ENCODE measurements around the gene SLC13A3.
A peak's percentile ranks its signal among the peaks of the same experiment; 100 is the strongest.
"Not testable (repeated sequence)": the region's sequence is repeated elsewhere in the genome, so short reads cannot be mapped to it uniquely, and the experiment has no call there.

SLC13A3 gene

DNA sequence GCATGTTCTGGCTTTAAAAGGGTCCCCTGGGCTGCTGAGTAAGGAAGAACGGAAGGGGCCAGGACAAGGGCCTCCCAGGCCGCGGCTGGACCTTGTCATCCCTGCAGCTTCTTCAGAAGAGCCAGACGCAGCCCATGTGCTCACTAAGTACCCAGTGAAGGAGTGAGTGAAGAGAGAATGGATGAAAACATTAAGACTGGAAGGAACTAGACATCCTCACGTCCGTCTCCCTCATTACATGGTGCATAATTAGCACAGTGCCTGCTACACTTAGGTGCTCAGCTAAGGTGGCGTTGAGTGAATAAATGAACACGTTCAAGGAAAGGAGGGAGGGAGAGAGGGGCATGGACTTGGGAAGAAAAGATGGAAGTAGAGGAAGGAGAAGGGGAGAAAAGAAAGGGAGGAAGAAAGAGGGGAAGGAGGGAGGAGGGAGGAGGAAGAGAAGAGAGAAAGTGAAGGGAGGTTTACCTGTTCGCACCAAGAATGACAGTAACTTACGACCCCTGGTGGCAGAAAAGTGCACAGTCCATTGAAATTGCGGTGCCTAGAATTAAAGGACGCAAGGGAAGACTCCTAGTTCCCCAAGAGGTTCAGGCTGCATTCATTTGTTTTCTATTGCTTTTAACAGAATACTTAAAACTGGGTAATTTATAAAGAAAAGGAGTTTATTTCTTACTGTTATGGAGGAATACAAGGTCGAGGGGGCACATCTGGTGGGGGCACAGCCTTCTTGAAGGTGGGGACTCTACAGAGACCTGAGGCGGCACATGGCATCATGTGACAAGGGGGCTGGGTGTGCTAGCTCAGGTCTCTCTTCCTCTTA lies 30.0 kb upstream of the SLC13A3 start:
- DNase-seq (ENCODE audit: low read depth in 2 of 2), result peak; percentile 24 to 25

DNA sequence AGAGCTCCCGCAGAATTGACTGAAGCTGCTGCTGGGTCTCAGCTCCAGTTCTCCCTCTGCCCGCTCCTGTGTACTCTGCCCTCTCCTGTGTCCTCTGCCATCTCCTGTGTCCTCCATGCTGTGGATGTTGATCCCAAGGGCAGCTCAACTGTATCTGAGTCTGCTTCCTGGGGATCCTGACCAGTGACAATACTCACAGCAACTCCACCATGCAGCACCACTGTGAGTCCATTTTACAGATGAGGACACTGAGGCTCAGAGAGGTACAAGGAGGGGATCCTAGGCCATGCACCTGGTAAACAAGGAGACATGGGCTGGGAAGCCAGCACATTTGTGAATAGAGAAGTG lies 29.4 kb upstream of the SLC13A3 start:
- DNase-seq (ENCODE audit: low read depth in 2 of 2), result no peak

DNA sequence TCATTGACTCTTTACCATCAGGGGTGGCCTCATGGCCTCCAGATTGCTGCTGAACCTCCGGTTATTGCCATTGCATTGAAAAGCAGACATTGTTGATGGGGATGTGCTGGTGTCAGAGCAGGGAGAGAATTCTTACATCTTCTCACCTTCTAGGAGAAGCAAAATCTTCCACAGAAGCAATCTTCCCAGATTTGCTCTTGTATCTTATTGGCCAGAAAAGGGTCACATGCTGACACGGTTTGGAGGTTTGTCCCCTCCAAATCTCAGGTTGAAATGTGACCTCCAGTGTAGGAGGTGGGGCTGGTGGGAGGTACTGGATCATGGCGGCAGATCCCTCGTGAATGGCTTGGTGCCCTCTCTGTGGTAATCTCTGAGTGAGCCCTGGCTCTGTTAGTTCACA lies 27.3 kb upstream of the SLC13A3 start:
- no peak for DNase-seq (ENCODE audit: low read depth in 2 of 2)

DNA sequence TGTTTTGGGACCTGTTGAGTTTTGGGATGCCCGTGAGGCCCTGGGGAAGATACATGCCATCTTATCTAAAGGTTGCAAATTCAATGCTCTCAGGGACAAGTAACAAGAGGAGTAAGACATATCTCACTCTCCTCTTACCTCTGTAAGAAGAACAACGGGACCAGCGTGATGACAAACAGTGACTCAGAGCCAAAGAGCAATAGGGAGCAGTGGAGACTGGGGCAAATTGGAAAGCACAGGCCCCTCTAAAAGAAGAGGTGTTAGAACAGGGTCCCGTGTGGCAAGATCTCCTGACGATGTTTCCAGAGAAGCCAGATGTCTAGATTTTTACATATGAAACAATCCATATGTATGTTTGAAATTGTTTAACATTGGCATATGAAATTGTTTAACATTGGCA lies 26.3 kb upstream of the SLC13A3 start:
- DNase-seq (ENCODE audit: low read depth in 2 of 2), result no peak

DNA sequence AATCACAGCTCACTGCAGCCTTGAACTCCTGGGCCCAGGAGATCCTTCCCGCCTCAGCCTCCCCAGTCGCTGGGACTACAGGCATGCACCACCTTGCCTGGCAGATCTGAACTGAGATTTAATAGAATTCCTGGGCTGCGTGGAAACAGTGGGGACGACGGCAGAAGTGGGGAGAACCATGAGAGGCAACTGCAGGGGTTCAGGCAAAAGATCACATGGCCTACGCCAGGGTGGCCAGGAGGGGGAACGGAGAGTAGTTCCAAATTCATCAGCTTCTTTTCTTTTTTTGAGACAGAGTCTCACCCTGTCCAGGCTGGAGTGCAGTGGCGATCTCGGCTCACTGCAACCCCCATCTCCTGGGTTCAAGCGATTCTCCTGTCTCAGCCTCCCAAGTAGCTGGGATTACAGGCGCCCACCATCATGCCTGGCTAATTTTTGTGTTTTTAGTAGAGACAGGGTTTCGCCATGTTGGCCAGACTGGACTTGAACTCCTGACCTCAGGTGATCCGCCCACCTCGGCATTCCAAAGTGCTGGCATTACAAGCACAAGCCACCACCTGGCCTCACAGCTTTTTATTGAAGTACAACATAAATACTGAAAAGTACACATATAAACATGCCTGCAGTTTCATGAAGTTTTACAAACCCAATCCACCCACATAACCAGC lies 25.5 kb upstream of the SLC13A3 start:
- not testable (repeated sequence) for DNase-seq (ENCODE audit: low read depth in 2 of 2)

DNA sequence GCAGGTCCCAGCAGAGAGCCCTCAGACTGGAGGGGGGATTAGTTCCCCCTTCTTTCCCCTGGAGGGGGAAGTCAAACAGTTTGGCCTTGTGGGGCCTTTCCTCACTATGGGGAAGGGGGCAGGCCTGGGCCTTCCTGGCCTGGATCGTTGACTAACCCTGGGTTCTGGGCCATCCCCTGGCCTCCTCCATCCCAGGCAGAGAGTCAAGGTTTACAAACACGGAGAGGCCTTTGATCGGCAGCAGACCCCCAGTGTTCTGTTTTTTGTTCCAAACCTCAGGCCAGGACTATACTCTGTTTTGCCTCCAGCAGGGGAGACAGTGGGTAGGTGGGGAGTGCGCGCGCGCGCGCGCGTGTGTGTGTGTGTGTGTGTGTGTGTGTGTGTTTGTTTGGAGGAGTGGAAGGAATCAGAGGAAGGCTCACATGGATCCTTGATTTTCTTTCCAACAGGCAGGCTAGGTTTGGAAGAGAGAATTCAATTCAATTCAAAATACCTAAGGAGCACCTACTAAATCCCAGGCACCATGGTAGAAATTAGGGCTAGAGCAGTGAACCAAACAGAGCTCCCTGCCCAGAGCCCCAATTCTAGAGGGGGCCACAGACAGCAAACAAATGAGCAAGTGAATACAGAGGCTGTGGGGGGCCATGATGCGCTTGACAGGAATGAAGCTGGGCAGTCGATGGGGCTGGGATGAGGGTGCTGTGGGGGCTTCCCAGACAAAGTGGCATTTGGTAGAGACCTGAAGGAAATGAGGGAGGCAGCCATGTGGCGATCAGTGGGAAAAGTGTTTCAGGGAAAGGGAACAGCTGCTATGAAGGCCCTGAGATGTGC lies 23.2 kb upstream of the SLC13A3 start:
- DNase-seq (ENCODE audit: low read depth in 2 of 2), result no peak

DNA sequence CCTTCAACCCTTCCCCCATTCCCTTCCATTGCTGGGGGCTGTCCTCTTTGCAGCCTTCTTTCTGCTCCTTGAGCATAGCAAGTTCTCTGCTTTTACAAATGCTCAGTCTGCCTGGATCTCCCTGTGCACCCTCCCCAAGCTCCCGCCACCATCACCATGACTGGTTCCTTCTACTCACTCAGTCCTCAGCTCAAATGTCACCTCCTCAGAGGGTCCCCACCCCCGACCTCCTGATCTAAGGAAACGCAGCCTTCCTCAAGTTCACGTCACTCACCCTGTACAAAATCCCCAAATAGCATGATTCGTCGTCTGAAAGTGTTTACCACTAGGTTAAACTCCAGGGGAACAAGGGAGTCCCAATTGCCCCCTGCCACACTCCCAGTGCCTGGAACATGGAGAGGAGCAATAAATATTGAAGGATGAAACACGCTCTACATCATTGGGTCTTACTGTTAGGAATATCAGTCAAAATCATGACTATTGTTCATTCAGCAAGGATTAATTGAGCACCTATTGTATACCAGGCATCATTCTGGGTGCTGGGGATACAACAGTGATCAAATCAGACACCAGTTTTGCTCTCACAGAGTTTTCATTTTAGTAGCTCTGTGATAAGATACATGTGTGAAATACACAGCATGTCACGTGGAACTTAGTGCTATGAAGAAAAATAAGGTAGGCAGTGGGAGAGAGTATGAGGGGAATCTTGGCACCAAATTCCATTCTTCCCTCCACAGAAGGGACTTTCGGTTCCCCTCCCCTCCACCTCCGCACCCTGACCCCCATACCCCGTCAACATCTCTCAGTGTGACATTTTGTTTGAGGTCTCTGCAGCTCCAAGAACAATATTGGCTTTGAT lies 22.4 kb upstream of the SLC13A3 start:
- DNase-seq (ENCODE audit: low read depth in 2 of 2), result no peak

DNA sequence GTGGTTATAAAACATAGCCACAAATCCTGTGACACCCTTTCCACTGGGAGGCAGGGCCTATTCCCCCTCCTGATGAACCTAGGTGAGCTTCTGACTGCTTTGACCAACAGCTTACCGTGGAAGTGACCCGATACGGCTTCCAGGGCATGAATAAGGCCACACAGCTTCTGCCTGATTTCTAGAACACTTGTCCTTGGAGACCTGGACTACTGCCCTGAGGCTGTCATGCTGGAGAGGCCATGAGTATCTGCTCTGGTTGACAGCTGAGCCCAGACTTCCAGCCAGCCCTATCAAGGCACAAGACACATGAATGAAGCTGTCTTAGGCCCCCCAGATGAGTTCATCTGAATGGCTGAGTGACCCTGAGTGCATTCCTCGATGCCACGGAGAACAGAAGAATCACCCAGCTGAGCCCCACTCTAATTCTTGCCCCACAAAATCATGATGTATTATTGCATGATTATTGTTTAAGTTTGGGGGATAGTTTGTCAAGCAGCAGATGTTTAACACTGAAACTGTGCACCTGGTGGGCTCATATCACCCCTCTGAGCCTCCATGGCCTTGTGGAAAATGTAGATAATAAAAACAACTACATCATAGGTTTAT lies 21.4 kb upstream of the SLC13A3 start:
- DNase-seq (ENCODE audit: low read depth in 2 of 2), result no peak

DNA sequence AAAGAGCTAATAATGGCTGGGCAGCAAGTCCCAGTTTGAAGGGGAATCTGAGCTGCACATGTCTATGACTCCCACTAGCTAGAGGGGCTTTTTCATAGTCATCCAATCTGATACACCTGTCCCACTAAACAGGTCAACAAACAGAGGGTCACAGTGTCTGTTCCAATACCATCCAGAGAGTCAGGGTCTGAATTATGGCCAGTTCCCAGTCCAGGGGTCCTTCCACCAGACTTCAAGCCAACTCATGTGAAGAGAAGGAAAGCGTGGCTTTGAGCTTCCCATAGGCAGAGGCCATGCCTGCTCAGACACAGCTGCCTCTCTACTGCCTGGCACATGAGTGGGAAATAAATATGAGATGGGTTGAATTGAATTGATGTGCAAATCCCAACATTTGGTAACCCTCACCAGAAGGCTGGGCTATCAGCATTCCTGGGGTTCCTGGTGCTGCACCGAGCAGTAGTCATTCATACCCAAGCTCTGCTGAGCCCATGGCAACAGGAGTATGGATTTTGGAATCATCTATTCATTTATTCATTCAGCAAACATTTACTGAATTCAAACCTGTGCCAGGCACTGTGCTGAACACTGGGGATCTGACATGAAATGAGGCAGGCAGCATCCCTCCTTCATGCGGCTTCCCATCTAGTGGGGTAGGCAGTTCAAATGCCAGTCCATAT lies 20.7 kb upstream of the SLC13A3 start:
- no peak for DNase-seq (ENCODE audit: low read depth in 2 of 2)

DNA sequence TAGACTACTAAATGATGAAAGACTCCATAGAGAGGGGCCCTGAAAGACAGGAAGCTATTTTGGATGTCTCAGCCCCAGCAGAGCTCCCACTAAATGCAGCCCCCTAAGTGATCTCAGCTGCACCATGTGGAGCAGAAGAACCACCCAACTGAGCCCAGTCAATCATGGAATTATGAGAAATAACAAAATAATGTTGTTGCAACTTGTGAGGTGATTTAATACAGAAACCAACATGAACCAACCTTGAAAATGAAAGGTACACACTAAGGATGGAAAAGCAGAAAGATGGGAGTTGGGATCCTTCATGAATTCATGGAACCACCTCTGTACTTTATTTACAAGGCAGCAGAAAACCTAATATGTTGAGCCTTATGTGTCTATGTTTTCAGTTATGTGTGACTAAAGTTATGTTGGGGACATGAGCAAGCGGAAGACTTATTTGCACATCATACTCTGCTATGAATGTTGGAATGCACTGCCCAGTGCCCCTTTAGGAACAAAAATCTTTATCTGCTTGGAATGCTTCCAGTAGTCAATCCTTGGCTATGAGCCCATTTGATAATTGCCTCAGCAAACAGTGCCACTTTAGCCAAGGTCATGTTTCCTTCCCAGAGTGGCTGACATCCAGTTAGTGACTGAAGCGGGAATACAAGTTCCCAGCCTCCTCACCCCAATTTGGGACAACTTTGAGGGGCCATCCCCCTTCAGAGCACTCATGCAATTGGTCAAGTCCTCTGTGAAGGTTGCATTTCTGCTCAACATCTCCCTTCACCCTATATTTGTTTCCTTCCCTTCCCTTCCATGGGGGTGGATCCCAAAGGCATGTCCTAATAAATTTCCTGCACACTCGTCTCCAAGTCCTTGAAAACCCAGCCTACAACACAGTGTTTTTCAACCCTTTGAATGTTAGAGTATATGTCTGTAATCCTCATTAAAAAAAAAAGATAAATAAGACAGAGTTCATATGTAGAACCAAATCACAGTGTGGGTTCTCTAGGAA lies 19.6 kb upstream of the SLC13A3 start:
- DNase-seq (ENCODE audit: low read depth in 2 of 2), result no peak

DNA sequence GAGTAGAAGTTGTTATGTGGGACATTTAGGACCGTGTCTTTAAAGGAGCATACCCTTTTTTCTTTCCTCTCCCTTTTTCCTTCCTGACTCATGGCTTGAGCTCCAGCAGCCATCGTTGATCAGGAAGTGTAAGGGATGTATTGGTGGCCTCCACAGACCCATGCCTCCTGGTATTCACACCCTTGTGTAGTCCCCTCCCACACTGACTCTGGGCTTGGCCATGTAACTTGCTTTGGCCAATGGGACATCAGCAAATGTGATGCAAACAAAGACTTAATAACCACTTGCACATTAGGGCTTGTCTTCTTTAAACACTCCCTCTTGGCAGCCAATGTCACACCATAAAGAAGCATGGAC lies 18.9 kb upstream of the SLC13A3 start:
- no peak for DNase-seq (ENCODE audit: low read depth in 2 of 2)

DNA sequence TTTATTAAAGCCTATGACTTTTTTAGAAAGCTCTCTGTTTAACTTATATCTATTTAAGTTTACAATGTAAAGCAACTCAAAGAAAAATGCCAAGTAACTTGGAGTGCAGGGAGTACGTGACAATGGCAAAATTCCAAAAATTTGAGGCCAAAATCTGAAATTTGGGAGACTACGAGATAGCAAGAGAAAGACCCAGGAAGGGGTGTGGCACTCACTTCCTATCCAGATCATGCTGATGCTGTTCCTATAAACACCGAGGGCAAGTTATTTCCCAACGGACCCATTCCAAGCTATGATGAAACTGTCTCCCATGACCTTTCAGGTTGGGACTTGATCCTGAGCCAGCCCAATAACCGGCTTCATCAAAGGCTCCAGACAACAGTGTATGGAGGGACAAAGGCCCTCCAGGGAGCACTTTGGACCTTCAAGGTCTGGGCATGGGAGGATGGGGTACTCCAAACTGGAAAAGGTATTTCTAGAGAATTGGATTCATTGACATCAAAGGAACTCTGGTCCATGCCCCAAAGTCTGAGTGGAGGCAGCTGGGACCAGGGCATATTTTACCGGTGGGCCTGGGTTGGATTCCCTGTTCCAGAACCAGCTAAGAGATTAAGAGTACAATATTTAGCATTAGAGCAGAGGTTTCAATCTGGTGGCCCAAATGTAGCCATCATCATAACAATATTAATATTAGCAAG lies 15.7 kb upstream of the SLC13A3 start:
- DNase-seq (ENCODE audit: low read depth in 2 of 2), result no peak

DNA sequence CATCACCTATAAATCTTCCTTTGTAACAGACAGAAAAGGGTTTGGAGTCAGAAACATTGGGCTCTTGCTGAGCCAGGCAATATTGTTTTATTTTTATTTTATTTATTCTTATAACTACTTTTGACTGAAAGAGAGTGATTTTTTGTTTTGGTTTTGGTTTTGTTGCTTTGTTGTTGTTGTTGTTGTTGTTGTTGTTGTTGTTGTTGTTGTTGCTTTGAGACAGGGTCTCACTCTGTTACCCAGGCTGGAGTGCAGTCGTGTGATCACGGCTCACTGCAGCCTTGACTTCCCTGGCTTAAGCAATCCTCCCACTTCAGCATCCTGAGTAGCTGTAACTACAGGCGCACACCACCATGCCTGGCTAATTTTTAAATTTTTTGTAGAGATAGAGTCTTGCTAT lies 15.0 kb upstream of the SLC13A3 start:
- no peak for DNase-seq (ENCODE audit: low read depth in 2 of 2)

DNA sequence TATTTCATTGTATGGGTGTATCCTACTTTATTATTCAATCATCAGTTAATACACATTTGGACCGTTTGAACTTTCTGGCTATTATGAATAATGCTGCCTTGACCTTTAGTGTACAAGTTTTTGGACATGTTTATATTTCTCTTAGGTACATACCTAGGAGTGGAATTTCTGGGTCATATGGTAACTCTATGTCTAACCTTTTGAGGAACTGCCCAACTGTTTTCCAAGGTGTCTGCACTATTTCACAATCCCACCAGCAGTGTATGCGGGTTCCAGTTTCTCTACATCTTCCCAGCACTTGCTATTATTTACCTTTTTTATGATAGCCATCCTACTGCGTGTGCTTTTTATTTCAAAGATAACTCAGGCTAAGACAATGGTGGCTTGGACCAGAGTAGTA lies 14.3 kb upstream of the SLC13A3 start:
- DNase-seq (ENCODE audit: low read depth in 2 of 2), result no peak

DNA sequence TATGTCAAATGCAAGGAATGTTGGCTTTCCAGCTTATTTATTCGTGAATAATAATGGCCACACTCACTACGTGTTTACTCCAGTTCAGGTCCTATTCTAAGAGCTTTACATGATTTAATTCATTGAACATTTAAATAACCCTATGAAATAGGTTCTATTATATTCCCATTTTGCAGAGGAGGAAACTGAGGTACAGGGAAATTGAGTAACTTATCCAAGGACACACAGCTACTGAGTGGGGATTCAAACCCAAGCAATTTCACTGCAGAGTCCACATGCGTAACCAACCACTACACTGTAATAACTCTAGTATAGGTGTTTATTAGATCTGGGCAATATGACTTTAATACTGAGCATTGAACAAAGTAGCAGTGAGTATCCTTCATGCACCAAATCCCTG lies 12.3 kb upstream of the SLC13A3 start:
- DNase-seq (ENCODE audit: low read depth in 2 of 2), result no peak

DNA sequence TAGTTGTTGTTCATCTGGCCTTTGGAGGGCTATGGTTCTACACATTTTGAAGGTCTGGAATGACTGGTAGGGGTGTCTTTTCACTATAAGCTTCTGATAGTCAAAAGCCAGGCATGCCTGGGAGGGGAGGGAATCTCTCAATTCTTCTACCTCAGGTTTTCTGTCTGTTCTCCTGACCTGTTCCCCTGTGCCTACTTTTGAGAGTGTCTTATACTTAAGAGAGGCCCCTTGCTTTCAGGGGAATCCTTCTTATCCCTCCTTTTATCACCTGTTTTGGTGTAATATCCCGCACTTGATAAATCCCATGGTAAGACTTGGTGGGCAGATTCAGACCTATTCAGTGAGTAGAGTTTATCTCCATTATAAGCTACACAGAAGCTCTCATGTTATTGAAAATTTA lies 10.4 kb upstream of the SLC13A3 start:
- no peak for DNase-seq (ENCODE audit: low read depth in 2 of 2)

DNA sequence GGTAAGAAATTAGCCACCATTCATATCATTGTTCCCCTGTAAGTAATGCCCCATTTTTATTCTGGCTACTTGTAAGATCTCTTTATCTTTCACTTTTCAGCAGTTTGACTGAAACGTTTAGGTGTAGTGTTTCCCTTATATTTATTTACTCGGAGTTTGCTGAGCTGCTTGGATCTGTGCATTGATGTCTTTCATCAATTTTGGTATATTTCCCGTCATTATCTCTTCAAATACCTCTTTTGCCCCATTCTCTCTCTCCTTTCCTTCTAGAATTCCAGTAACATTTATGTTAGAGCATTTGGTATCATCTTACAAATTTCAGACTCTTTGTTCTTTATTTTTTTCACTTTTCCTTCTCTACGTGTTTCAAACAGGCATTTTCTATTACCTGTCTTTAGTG lies 9.2 kb upstream of the SLC13A3 start:
- no peak for DNase-seq (ENCODE audit: low read depth in 2 of 2)

DNA sequence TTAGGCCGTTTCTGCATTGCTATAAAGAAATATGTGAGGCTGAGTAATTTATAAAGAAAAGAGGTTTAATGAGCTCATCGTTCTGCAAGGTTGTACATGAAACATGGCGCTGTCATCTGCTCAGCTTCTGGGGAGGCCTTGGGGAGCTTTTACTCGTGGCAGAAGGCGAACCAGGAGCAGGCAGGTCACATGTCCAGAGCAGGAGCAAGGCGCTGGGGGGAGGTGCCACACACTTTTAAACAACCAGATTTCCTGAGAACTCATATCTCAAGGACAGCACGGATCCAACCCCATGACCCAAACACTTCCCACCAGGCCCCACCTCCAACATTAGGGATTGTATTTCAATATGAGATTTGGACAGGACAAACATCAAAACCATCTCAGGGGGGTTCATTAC lies 6.4 kb upstream of the SLC13A3 start:
- DNase-seq (ENCODE audit: low read depth in 2 of 2), result no peak

DNA sequence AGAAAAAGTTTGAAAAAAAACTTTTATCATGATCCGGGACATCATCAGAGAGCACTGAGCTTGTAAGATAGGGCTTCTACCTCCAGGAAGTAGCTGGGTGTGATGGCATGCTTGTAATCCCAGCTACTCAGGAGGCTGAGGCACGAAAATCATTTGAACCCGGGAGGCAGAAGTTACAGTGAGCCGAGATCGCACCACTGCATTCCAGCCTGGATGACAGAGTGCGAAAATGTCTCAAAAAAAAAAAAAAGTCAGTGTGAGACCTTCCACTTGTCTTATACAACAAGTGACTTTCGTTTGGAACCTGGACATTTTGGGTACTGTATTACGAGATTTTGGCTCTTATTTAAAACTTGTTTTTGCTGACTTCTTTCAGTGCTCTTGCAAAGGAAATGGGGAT lies 5.9 kb upstream of the SLC13A3 start:
- DNase-seq (ENCODE audit: low read depth in 2 of 2), result no peak

All from stimulated activated CD8-positive, alpha-beta memory T cell treated with anti-CD3 and anti-CD28 coated beads, Interleukin-2, amount 100 ng/mL, for 1 hour (primary cell).